CD4-positive, alpha-beta T cell treated with Interleukin-1 beta for 1 hour (primary cell): ENCODE results near the gene SOBP.

Experiments
- DNase-seq, 2 donors: peaks; one replicate each; pipeline ENCODE4 v3.0.0-alpha.2; 2020 to 2022

The SOBP gene

GRCh38 chr6:107557698-107558097 is 67.8 kb downstream of the SOBP start:
- no peak for DNase-seq

- no peak for DNase-seq
Measured at GRCh38 chr6:107560657-107561056, 70.7 kb downstream of the SOBP start.

- no peak for DNase-seq
Measured at GRCh38 chr6:107561306-107561705, 71.4 kb downstream of the SOBP start.

- no peak for DNase-seq
Measured at GRCh38 chr6:107563694-107564588, 74.0 kb downstream of the SOBP start.

GRCh38 chr6:107564589-107564951 is 74.7 kb downstream of the SOBP start:
- no peak for DNase-seq

GRCh38 chr6:107565165-107565723 is 75.3 kb downstream of the SOBP start:
- no peak for DNase-seq

- no peak for DNase-seq
Measured at GRCh38 chr6:107567643-107568042, 77.7 kb downstream of the SOBP start.

- DNase-seq = no peak
Measured at GRCh38 chr6:107569473-107569872, 79.6 kb downstream of the SOBP start.

- no peak for DNase-seq
Measured at GRCh38 chr6:107571354-107571753, 81.4 kb downstream of the SOBP start.

GRCh38 chr6:107572886-107573285 is 83.0 kb downstream of the SOBP start:
- DNase-seq = no peak

- no peak for DNase-seq
Measured at GRCh38 chr6:107574856-107575255, 84.9 kb downstream of the SOBP start.

GRCh38 chr6:107576852-107577251 is 86.9 kb downstream of the SOBP start:
- DNase-seq = no peak

- no peak for DNase-seq
Measured at GRCh38 chr6:107578642-107579341, 88.9 kb downstream of the SOBP start.

- no peak for DNase-seq
Measured at GRCh38 chr6:107579456-107580056, 89.6 kb downstream of the SOBP start.

GRCh38 chr6:107582086-107582485 is 92.2 kb downstream of the SOBP start:
- DNase-seq = no peak

GRCh38 chr6:107584726-107585125 is 94.8 kb downstream of the SOBP start:
- DNase-seq = no peak

GRCh38 chr6:107585815-107586435 is 96.0 kb downstream of the SOBP start:
- no peak for DNase-seq

GRCh38 chr6:107587451-107587850 is 97.5 kb downstream of the SOBP start:
- DNase-seq = no peak

- DNase-seq = no peak
Measured at GRCh38 chr6:107589199-107589598, 99.3 kb downstream of the SOBP start.

GRCh38 chr6:107589934-107590333 is 100.0 kb downstream of the SOBP start:
- no peak for DNase-seq

- DNase-seq = no peak
Measured at GRCh38 chr6:107590378-107590777, 100.5 kb downstream of the SOBP start.

GRCh38 chr6:107591346-107591745 is 101.4 kb downstream of the SOBP start:
- no peak for DNase-seq

GRCh38 chr6:107592806-107593205 is 102.9 kb downstream of the SOBP start:
- no peak for DNase-seq
